H1 (cell line): ENCODE measurements around the gene RSU1. TPM values are rescaled to one million over a fixed set of nuclear protein-coding genes. Genes with fewer than 3 reads are reported as not detected.

ENCODE experiments used
- CTCF ChIA-PET: fragments of 300-600 bp; sonication (Branson Sonifier 250); formaldehyde crosslinking; loops from one replicate; lab custom pipeline; 2021; ENCODE audit not compliant: partially characterized antibody; lab: Charles Lee
- POLR2A ChIA-PET: fragments of 300-600 bp; sonication (Branson Sonifier 250); formaldehyde crosslinking; loops from one replicate; lab custom pipeline; 2021; ENCODE audit warnings: inconsistent platforms; ENCODE audit not compliant: partially characterized antibody; lab: Charles Lee
- DNase-seq, 2 experiments: peaks; one replicate each; pipeline versions ENCODE4 v3.0.0 to v3.0.0-alpha.2; 2010 to 2022; ENCODE audit warnings: low spot score in 2 of 2, low read depth in 1 of 2, mixed read lengths in 1 of 2
- FAIRE-seq: peaks from 2 replicates; lab custom pipeline; 2011; peaks lifted over from hg19 to GRCh38; lab: Jason Lieb, UNC
- H2AFZ ChIP-seq: 2 replicates; pipeline ENCODE4 v1.8.1; 2012; ENCODE audit warnings: low read length, inconsistent platforms
- H2AK5ac ChIP-seq: 2 replicates; pipeline ENCODE4 v1.6.1; 2013; ENCODE audit warnings: low read depth, low read length
- H2BK120ac ChIP-seq: replicated peaks from 2 replicates; pipeline ENCODE3; 2013; ENCODE audit warnings: low read depth, low read length, inconsistent platforms
- H2BK12ac ChIP-seq: 2 replicates; pipeline ENCODE4 v1.6.1; 2013; ENCODE audit warnings: low read depth, low read length
- H2BK15ac ChIP-seq: 2 replicates; pipeline ENCODE4 v1.6.1; 2013; ENCODE audit warnings: low read length
- H2BK20ac ChIP-seq: 2 replicates; pipeline ENCODE4 v1.6.1; 2013; ENCODE audit warnings: low read length
- H2BK5ac ChIP-seq: 2 replicates; pipeline ENCODE4 v1.6.1; 2013; ENCODE audit warnings: low read depth, low read length
- H3K14ac ChIP-seq: 2 replicates; pipeline ENCODE4 v1.6.1; 2013; ENCODE audit warnings: inconsistent platforms; ENCODE audit not compliant: insufficient read length
- H3K18ac ChIP-seq: 2 replicates; pipeline ENCODE4 v1.6.1; 2013; ENCODE audit warnings: low read length; ENCODE audit errors: extremely low read depth
- H3K23ac ChIP-seq: 2 replicates; pipeline ENCODE4 v1.6.1; 2013; ENCODE audit warnings: inconsistent platforms; ENCODE audit not compliant: insufficient read length
- H3K23me2 ChIP-seq: 2 replicates; pipeline ENCODE4 v1.6.1; 2013; ENCODE audit warnings: low read depth, low read length
- H3K27ac ChIP-seq: 2 replicates; pipeline ENCODE4 v1.6.1; 2011; ENCODE audit warnings: low read depth, low read length, inconsistent platforms
- H3K27me3 ChIP-seq, 4 experiments: replicated peaks in 1 of 4; 1 replicate in 1 of 4; 2 replicates in 3 of 4; pipeline versions ENCODE4 v1.6.1 to v1.8.1; 2011 to 2013; ENCODE audit warnings: low read length in 3 of 4, mild to moderate bottlenecking in 3 of 4, inconsistent platforms in 2 of 4, mixed read lengths in 2 of 4, moderate library complexity in 1 of 4; ENCODE audit not compliant: control insufficient read depth in 3 of 4, insufficient read depth in 3 of 4; ENCODE audit errors: extremely low read depth in 1 of 4
- H3K36me3 ChIP-seq, 4 experiments: 2 replicates each; pipeline versions ENCODE4 v1.6.1 to v1.8.1; 2011 to 2013; ENCODE audit warnings: mild to moderate bottlenecking in 4 of 4, low read length in 3 of 4, moderate library complexity in 2 of 4, control low read depth in 1 of 4, inconsistent platforms in 1 of 4; ENCODE audit not compliant: insufficient read depth in 4 of 4, control insufficient read depth in 2 of 4
- H3K4ac ChIP-seq: replicated peaks from 2 replicates; pipeline ENCODE3; 2013; ENCODE audit warnings: low read length, low read depth, mixed read lengths, inconsistent platforms; ENCODE audit not compliant: insufficient read length
- H3K4me1 ChIP-seq, 4 experiments: replicated peaks in 1 of 4; 1 replicate in 1 of 4; 2 replicates in 3 of 4; pipeline versions ENCODE4 v1.6.1 to v1.8.1; 2011 to 2013; ENCODE audit warnings: low read length in 3 of 4, inconsistent platforms in 2 of 4, mixed read lengths in 1 of 4; ENCODE audit not compliant: insufficient read depth in 4 of 4, control insufficient read depth in 3 of 4
- H3K4me2 ChIP-seq, 2 experiments: 2 replicates each; pipeline versions ENCODE4 v1.6.1 to v1.8.1; 2011 to 2013; ENCODE audit warnings: low read depth in 2 of 2, low read length in 2 of 2, control low read depth in 1 of 2, inconsistent platforms in 1 of 2, mild to moderate bottlenecking in 1 of 2; ENCODE audit not compliant: insufficient read depth in 1 of 2
- H3K4me3 ChIP-seq, 4 experiments: fragments of 200-600, 300-600 bp in 1 of 4; sonication (generic), shearing (Covaris generic), sonication (Bioruptor Twin) in 1 of 4; 2 replicates each; pipeline versions ENCODE4 v1.5.1 to v1.8.1; 2011 to 2016; ENCODE audit warnings: low read length in 4 of 4, low read depth in 3 of 4, control low read depth in 2 of 4, inconsistent platforms in 2 of 4, mild to moderate bottlenecking in 2 of 4, mixed read lengths in 1 of 4, moderate library complexity in 1 of 4; ENCODE audit not compliant: insufficient read depth in 2 of 4; ENCODE audit errors: extremely low read depth in 1 of 4
- H3K56ac ChIP-seq: replicated peaks from 2 replicates; pipeline ENCODE3; 2013; ENCODE audit warnings: low read depth, mild to moderate bottlenecking, mixed read lengths, low read length, inconsistent platforms; ENCODE audit not compliant: insufficient read length
- H3K79me1 ChIP-seq: 2 replicates; pipeline ENCODE4 v1.6.1; 2013; ENCODE audit warnings: low read depth, low read length, control low read depth
- H3K79me2 ChIP-seq, 2 experiments: 2 replicates each; pipeline versions ENCODE4 v1.6.1 to v1.8.1; 2012 to 2013; ENCODE audit warnings: low read length in 2 of 2, mild to moderate bottlenecking in 2 of 2, inconsistent platforms in 1 of 2; ENCODE audit not compliant: insufficient read depth in 2 of 2, control insufficient read depth in 1 of 2
- H3K9ac ChIP-seq, 4 experiments: replicated peaks in 1 of 4; 1 replicate in 1 of 4; 2 replicates in 3 of 4; pipeline versions ENCODE4 v1.6.1 to v1.8.1; 2011 to 2013; ENCODE audit warnings: low read depth in 3 of 4, low read length in 3 of 4, control low read depth in 2 of 4, mild to moderate bottlenecking in 2 of 4, moderate library complexity in 2 of 4, inconsistent platforms in 1 of 4; ENCODE audit errors: extremely low read depth in 1 of 4
- H3K9me3 ChIP-seq, 2 experiments: 2 replicates each; pipeline versions ENCODE4 v1.6.1 to v1.8.1; 2012 to 2013; ENCODE audit warnings: mild to moderate bottlenecking in 2 of 2, moderate library complexity in 2 of 2, control low read depth in 1 of 2, inconsistent platforms in 1 of 2, low read depth in 1 of 2, low read length in 1 of 2, mixed read lengths in 1 of 2; ENCODE audit not compliant: insufficient read depth in 2 of 2
- H4K20me1 ChIP-seq, 2 experiments: replicated peaks in 1 of 2; 2 replicates each; pipeline versions ENCODE3 to v1.8.1; 2011 to 2013; ENCODE audit warnings: inconsistent platforms in 2 of 2, low read length in 2 of 2, mild to moderate bottlenecking in 1 of 2; ENCODE audit not compliant: insufficient read depth in 2 of 2, control insufficient read depth in 1 of 2
- H4K5ac ChIP-seq: 2 replicates; pipeline ENCODE4 v1.6.1; 2013; ENCODE audit warnings: low read length, low read depth, mixed read lengths, inconsistent platforms; ENCODE audit not compliant: insufficient read length
- H4K8ac ChIP-seq: 2 replicates; pipeline ENCODE4 v1.8.0; 2013; ENCODE audit warnings: mild to moderate bottlenecking, moderate library complexity, low read length, inconsistent platforms; ENCODE audit not compliant: insufficient read depth; ENCODE audit errors: extremely low read depth
- H4K91ac ChIP-seq: replicated peaks from 2 replicates; pipeline ENCODE3; 2013; ENCODE audit warnings: low read length, mixed read lengths, inconsistent platforms; ENCODE audit not compliant: insufficient read length
- KDM1A ChIP-seq: fragments of 200-600, 300-600 bp; sonication (generic); IDR thresholded peaks from 2 replicates; pipeline ENCODE4 v1.7.1; 2016; ENCODE audit warnings: mild to moderate bottlenecking, low read length, borderline replicate concordance
- KDM5A ChIP-seq: fragments of 200-600 bp; IDR thresholded peaks from 2 replicates; pipeline ENCODE4 v1.7.1; 2012; ENCODE audit warnings: mild to moderate bottlenecking, low read length, inconsistent platforms, mixed read lengths
- MAFK ChIP-seq: IDR thresholded peaks from 2 replicates; pipeline ENCODE4 v1.6.1; 2012; ENCODE audit warnings: low read depth, mild to moderate bottlenecking, improper control_type of control experiment, low read length
- NRF1 ChIP-seq: IDR thresholded peaks from 2 replicates; pipeline ENCODE4 v1.6.1; 2011; ENCODE audit warnings: mild to moderate bottlenecking, low read depth, low read length, improper control_type of control experiment
- SIX5 ChIP-seq: IDR thresholded peaks from 2 replicates; pipeline ENCODE4 v1.6.1; 2011; ENCODE audit warnings: mild to moderate bottlenecking, low read depth, low read length
- SP2 ChIP-seq: IDR thresholded peaks from 2 replicates; pipeline ENCODE4 v1.6.1; 2012; ENCODE audit warnings: mild to moderate bottlenecking, low read length, inconsistent platforms
- SRF ChIP-seq: IDR thresholded peaks from 2 replicates; pipeline ENCODE4 v1.6.1; 2011; ENCODE audit warnings: mild to moderate bottlenecking, low read depth, low read length, moderate library complexity
- TEAD4 ChIP-seq: IDR thresholded peaks from 2 replicates; pipeline ENCODE4 v1.6.1; 2012; ENCODE audit warnings: low read depth, low read length, inconsistent platforms, mixed read lengths
- WGBS, 2 experiments: shearing (Covaris generic) in 1 of 2; methylation state at CpG; one replicate each; pipeline versions ENCODE4 v1.1.6 to v1.1.7; 2013 to 2015; ENCODE audit warnings: low lambda C conversion rate in 2 of 2, mixed read lengths in 2 of 2, inconsistent platforms in 1 of 2, low coverage in 1 of 2, missing lambda C conversion rate in 1 of 2; ENCODE audit not compliant: insufficient replicate concordance in 2 of 2, insufficient coverage in 1 of 2, insufficient read length in 1 of 2; ENCODE audit errors: extremely low coverage in 1 of 2, missing lambda C conversion rate in 1 of 2; 5-methylcytosine and 5-hydroxymethylcytosine counted together
- polyA plus RNA-seq, 7 experiments: library from polyadenylated mRNA; depleted of rRNA in 3 of 7; stranded (reverse) in 5 of 7; unstranded in 2 of 7; fragments of >200 nt in 5 of 7; fragments of 200-250 nt in 2 of 7; gene quantifications; 1 replicate in 5 of 7; 2 replicates in 1 of 7; 4 replicates in 1 of 7; pipeline versions ENCODE4 v1.2.1 to v1.2.3, GENCODE V29; 2011 to 2013; ENCODE audit warnings: missing spikeins in 2 of 7, mixed read lengths in 2 of 7
- total RNA-seq: library from RNA; stranded (reverse); fragmentation: NEBNext Ultra II Directional; extraction: Animal tissue kit (Norgen Biotek cat#: 25700); gene quantifications from 2 replicates; pipeline ENCODE4 v1.2.1, GENCODE V29; 2021

Gene RSU1
- total and polyA plus RNA-seq, 2 of the 8 experiments (the other 6 are each of a cell fraction or from before 2014, with no cell fraction given), result 50.0 to 68.2 TPM

GRCh38 chr10:16770141-16770540 lies 47.1 kb downstream of the RSU1 start:
- no peak overlapping the region for H4K8ac ChIP-seq
- H3K56ac ChIP-seq, result no peak overlapping the region
- no peak overlapping the region for H3K4me2 ChIP-seq
- no peak overlapping the region for H2BK120ac ChIP-seq
- H2BK15ac ChIP-seq, result no peak overlapping the region
- no peak overlapping the region for H3K23ac ChIP-seq
- H3K9ac ChIP-seq, result no peak overlapping the region
- no peaks in the 10 kb centered on the region for H3K4me1 ChIP-seq
- H2BK5ac ChIP-seq, result no peak overlapping the region
- H2BK12ac ChIP-seq, result no peak overlapping the region
- H3K4me3 ChIP-seq, result no peak overlapping the region
- H3K9me3 ChIP-seq, result no peaks in the 10 kb centered on the region
- H3K14ac ChIP-seq, result no peak overlapping the region
- H3K27ac ChIP-seq, result no peak overlapping the region
- 91% methylated on average over 8 of the region's 8 CpGs; no CpG with 5 or more reads in 1 of the 2 experiments for WGBS, 2 experiments
- no peaks in the 10 kb centered on the region for H3K79me2 ChIP-seq
- ChIA-PET CTCF (interaction anchor here (0.7 kb wide), 1 partner anchor 11 kb away, joined by 3 read pairs; no protein-coding TSS in a partner anchor), POLR2A (no interaction called here)
- no peaks in the 10 kb centered on the region for H3K79me1 ChIP-seq
- FAIRE-seq, result no peak
- H3K18ac ChIP-seq, result no peak overlapping the region
- DNase-seq, result no peak
- no peak overlapping the region for H2AFZ ChIP-seq
- H2AK5ac ChIP-seq, result no peak overlapping the region
- H4K91ac ChIP-seq, result no peak overlapping the region
- H4K5ac ChIP-seq, result no peak overlapping the region
- H3K4ac ChIP-seq, result no peak overlapping the region
- H2BK20ac ChIP-seq, result no peak overlapping the region
- H3K36me3 ChIP-seq, result no peaks in the 10 kb centered on the region
- no peaks in the 10 kb centered on the region for H3K27me3 ChIP-seq
- no peaks in the 10 kb centered on the region for H3K23me2 ChIP-seq
- H4K20me1 ChIP-seq, result peaks cover 0 to 1% of the 10 kb centered on the region in 2 experiments
- TF ChIP-seq KDM1A, result no peak
- no peak for TF ChIP-seq NRF1
- no peak for TF ChIP-seq SP2
- TF ChIP-seq SRF, result no peak
- TF ChIP-seq TEAD4, result no peak
- TF ChIP-seq MAFK, result no peak
- no peak for TF ChIP-seq SIX5
- no peak for TF ChIP-seq KDM5A
